Keratinocyte (primary cell): ENCODE data around the gene NAPA. TPM values are rescaled to one million over a fixed set of nuclear protein-coding genes. Genes with fewer than 3 reads are reported as not detected.

Source experiments
- DNase-seq: peaks from one replicate; pipeline ENCODE4 v3.0.0-alpha.2; 2011; ENCODE audit warnings: low read depth, missing footprints, low spot score
- FAIRE-seq: peaks from 2 replicates; lab custom pipeline; 2011; peaks lifted over from hg19 to GRCh38; lab: Jason Lieb, UNC
- H2AFZ ChIP-seq: 2 replicates; pipeline ENCODE4 v1.6.0; 2012; ENCODE audit warnings: low read length, control low read depth, inconsistent platforms; ENCODE audit not compliant: control insufficient read depth
- H3K27ac ChIP-seq: 2 replicates; pipeline ENCODE4 v1.5.1; 2011; ENCODE audit warnings: low read length; ENCODE audit not compliant: control insufficient read depth, insufficient read depth
- H3K27me3 ChIP-seq: 3 replicates; pipeline ENCODE4 v1.6.0; 2011; ENCODE audit warnings: low read length; ENCODE audit not compliant: control insufficient read depth, insufficient read depth; ENCODE audit errors: extremely low read depth
- H3K36me3 ChIP-seq, 2 experiments: 2 replicates in 1 of 2; 3 replicates in 1 of 2; pipeline ENCODE4 v1.5.1; 2011; ENCODE audit warnings: low read length in 2 of 2, mild to moderate bottlenecking in 1 of 2; ENCODE audit not compliant: control insufficient read depth in 2 of 2, insufficient read depth in 2 of 2; ENCODE audit errors: extremely low read depth in 1 of 2
- H3K4me1 ChIP-seq: 3 replicates; pipeline ENCODE4 v1.5.1; 2011; ENCODE audit warnings: low read length; ENCODE audit not compliant: control insufficient read depth, insufficient read depth; ENCODE audit errors: extremely low read depth
- H3K4me2 ChIP-seq: 3 replicates; pipeline ENCODE4 v1.6.0; 2011; ENCODE audit warnings: low read depth, low read length; ENCODE audit not compliant: control insufficient read depth, insufficient read depth; ENCODE audit errors: extremely low read depth
- H3K4me3 ChIP-seq, 3 experiments: fragments of 200-600 bp in 1 of 3; sonication (generic) in 1 of 3; 2 replicates in 2 of 3; 3 replicates in 1 of 3; pipeline ENCODE4 v1.5.1; 2011 to 2016; ENCODE audit warnings: low read length in 3 of 3, mild to moderate bottlenecking in 3 of 3, control low read depth in 2 of 3, inconsistent platforms in 1 of 3, low read depth in 1 of 3, mixed read lengths in 1 of 3, mixed run types in 1 of 3, moderate library complexity in 1 of 3; ENCODE audit not compliant: control insufficient read depth in 2 of 3, insufficient read depth in 2 of 3; ENCODE audit errors: extremely low read depth in 1 of 3
- H3K79me2 ChIP-seq: 2 replicates; pipeline ENCODE4 v1.6.0; 2012; ENCODE audit warnings: low read length; ENCODE audit not compliant: control insufficient read depth, insufficient read depth
- H3K9ac ChIP-seq: 3 replicates; pipeline ENCODE4 v1.6.0; 2011; ENCODE audit warnings: low read length; ENCODE audit not compliant: control insufficient read depth, insufficient read depth; ENCODE audit errors: extremely low read depth
- H3K9me1 ChIP-seq: 3 replicates; pipeline ENCODE4 v1.6.0; 2011; ENCODE audit warnings: low read length; ENCODE audit not compliant: control insufficient read depth, insufficient read depth; ENCODE audit errors: extremely low read depth
- H3K9me3 ChIP-seq: 2 replicates; pipeline ENCODE4 v1.5.1; 2012; ENCODE audit warnings: low read depth, low read length; ENCODE audit not compliant: control insufficient read depth
- H4K20me1 ChIP-seq: 3 replicates; pipeline ENCODE4 v1.6.0; 2011; ENCODE audit warnings: low read length; ENCODE audit not compliant: control insufficient read depth, insufficient read depth; ENCODE audit errors: extremely low read depth
- EZH2 ChIP-seq: IDR thresholded peaks from one replicate; pipeline ENCODE4 v1.6.1; 2012; ENCODE audit warnings: inconsistent platforms, mild to moderate bottlenecking, low read length, moderate library complexity
- dilution Hi-C: fragments of 300-500 bp; cut with MboI; formaldehyde crosslinking; loops from one replicate; pipeline ENCODE4 v1.7.0; 2020; ENCODE audit warnings: low sequenced_read_pairs; ENCODE audit not compliant: extremely low pct_ligation_motif_present
- polyA plus RNA-seq, 5 experiments: library from polyadenylated mRNA; depleted of rRNA in 3 of 5; stranded (reverse) in 3 of 5; stranded (forward) in 1 of 5; unstranded in 1 of 5; fragments of >200 nt; gene quantifications; 1 replicate in 1 of 5; 2 replicates in 3 of 5; 3 replicates in 1 of 5; pipeline versions ENCODE4 v1.2.1 to v1.2.3, GENCODE V29; 2011 to 2012; ENCODE audit warnings: missing spikeins in 2 of 5, low read depth in 1 of 5, low replicate concordance in 1 of 5
- TF ChIP-seq, protein P1 (sequence below), 3 experiments: IDR thresholded peaks in 1 of 3; conservative IDR thresholded peaks in 1 of 3; optimal IDR thresholded peaks in 1 of 3; 2 replicates in 2 of 3; 3 replicates in 1 of 3; pipeline versions ENCODE3 to v1.5.1; 2011; ENCODE audit warnings: low read length in 3 of 3, mild to moderate bottlenecking in 3 of 3, moderate library complexity in 2 of 3, control low read depth in 1 of 3, inconsistent platforms in 1 of 3; ENCODE audit not compliant: insufficient read depth in 2 of 3; ENCODE audit errors: extremely low read depth in 1 of 3

NAPA gene
- polyA plus RNA-seq, 1 donor (not counting 4 experiments of a cell fraction or from before 2014, with no cell fraction given), result 89.0 TPM

DNA sequence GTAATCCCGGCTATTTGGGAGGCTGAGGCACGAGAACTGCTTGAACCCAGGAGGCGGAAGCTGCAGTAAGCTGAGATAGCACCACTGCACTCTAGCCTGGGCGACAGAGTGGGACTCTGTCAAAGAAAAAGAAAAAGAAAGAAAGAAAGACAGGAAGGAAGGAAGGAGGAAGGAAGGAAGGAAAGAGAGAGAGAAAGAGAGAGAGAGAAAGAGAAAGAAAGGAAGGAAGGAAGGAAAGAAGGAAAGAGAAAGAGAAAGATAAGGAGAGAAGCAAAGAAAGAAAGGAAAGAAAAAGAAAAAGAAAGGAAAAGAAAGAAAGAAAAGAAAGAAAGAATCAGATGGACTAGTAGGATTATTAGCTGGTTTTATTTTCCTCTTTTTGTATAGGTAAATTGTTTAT is 35.3 kb upstream of the NAPA start:
- Histone ChIP-seq H3K79me2 (no peaks in the 10 kb centered on the region), H3K9ac (no peak overlapping the region), H3K4me1 (no peaks in the 10 kb centered on the region), H3K36me3 (no peaks in the 10 kb centered on the region), H3K4me3 (no peak overlapping the region), H3K9me3 (no peaks in the 10 kb centered on the region), H2AFZ (no peak overlapping the region), H3K27ac (no peak overlapping the region), H3K27me3 (peaks cover 16% of the 10 kb centered on the region), H3K4me2 (no peak overlapping the region), H4K20me1 (no peaks in the 10 kb centered on the region), H3K9me1 (no peaks in the 10 kb centered on the region)
- no peak for FAIRE-seq
- DNase-seq, result no peak
- dilution Hi-C loops, result no loop called here
- TF ChIP-seq, protein P1, sequence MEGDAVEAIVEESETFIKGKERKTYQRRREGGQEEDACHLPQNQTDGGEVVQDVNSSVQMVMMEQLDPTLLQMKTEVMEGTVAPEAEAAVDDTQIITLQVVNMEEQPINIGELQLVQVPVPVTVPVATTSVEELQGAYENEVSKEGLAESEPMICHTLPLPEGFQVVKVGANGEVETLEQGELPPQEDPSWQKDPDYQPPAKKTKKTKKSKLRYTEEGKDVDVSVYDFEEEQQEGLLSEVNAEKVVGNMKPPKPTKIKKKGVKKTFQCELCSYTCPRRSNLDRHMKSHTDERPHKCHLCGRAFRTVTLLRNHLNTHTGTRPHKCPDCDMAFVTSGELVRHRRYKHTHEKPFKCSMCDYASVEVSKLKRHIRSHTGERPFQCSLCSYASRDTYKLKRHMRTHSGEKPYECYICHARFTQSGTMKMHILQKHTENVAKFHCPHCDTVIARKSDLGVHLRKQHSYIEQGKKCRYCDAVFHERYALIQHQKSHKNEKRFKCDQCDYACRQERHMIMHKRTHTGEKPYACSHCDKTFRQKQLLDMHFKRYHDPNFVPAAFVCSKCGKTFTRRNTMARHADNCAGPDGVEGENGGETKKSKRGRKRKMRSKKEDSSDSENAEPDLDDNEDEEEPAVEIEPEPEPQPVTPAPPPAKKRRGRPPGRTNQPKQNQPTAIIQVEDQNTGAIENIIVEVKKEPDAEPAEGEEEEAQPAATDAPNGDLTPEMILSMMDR (optimal IDR thresholded peaks at IDR 0.05 in 1 of 3, IDR thresholded peaks at IDR 0.05 in 1 of 3, conservative IDR thresholded peaks at IDR 0.05 in 1 of 3; ENCODE audit: extremely low read depth in 1 of 3, insufficient read depth in 2 of 3, low read length in 3 of 3), result no peak
- TF ChIP-seq EZH2, result no peak

DNA sequence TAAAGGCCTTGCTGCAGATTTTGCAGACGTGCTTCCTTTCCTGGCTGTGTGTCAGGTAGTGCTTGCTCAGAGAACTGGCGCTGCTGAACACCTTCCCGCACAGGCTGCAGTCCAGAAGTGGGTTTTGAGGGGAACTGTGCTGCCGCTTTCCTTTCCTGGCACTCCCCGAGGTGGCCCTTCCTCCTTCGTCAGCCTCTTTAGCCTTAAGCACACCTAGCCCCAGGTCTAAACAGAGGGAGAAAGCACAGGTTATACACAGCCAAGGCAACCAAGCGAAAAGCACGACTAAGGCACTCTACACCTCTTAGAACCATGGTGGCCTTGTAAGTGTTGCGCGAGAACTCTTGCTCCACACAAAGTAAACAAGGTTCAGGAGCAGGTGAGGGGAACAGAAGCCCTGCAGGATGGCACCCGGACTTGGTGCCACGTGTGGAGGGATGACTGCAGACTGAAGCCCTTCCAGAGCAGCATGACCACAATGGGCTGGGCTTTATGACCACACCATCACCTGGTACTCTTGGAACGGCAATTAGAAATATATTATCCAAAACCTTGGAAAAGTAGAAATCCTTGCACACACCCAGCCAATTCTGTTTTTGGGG is 34.5 kb upstream of the NAPA start:
- no peak overlapping the region for H2AFZ ChIP-seq
- no peak for FAIRE-seq
- dilution Hi-C loops, result no loop called here

More for the DNA sequence above, 34.5 kb upstream of the NAPA start:
- Histone ChIP-seq H3K4me3 (no peak overlapping the region), H3K79me2 (no peaks in the 10 kb centered on the region), H3K36me3 (no peaks in the 10 kb centered on the region), H3K9ac (no peak overlapping the region), H3K9me3 (no peaks in the 10 kb centered on the region), H3K4me1 (no peaks in the 10 kb centered on the region), H4K20me1 (no peaks in the 10 kb centered on the region), H3K27me3 (peaks cover 23% of the 10 kb centered on the region), H3K9me1 (no peaks in the 10 kb centered on the region), H3K4me2 (no peak overlapping the region), H3K27ac (no peak overlapping the region)
- TF ChIP-seq EZH2, result no peak
- TF ChIP-seq, protein P1 (optimal IDR thresholded peaks at IDR 0.05 in 1 of 3, IDR thresholded peaks at IDR 0.05 in 1 of 3, conservative IDR thresholded peaks at IDR 0.05 in 1 of 3; ENCODE audit: extremely low read depth in 1 of 3, insufficient read depth in 2 of 3, low read length in 3 of 3), result no peak
- DNase-seq, result no peak
